Peyer's patch (tissue), 4 donors: ENCODE results near the gene MED12.

Experiments used
- POLR2A ChIP-seq, 2 donors: fragments of 450-650 bp; IDR thresholded peaks; one replicate each; pipeline ENCODE4 v1.5.1; 2017; ENCODE audit warnings: antibody characterized with exemption in 2 of 2, mild to moderate bottlenecking in 2 of 2, moderate library complexity in 2 of 2
- TF ChIP-seq, protein P1 (sequence below), 6 experiments: fragments of 450-650 bp in 4 of 6; fragments of 200-600 bp in 2 of 6; sonication (generic) in 1 of 6; IDR thresholded peaks; one replicate each; pipeline ENCODE4 v1.5.1; 2017 to 2019; ENCODE audit warnings: antibody characterized with exemption in 6 of 6, mild to moderate bottlenecking in 3 of 6, moderate library complexity in 1 of 6

- TF ChIP-seq, protein P1, sequence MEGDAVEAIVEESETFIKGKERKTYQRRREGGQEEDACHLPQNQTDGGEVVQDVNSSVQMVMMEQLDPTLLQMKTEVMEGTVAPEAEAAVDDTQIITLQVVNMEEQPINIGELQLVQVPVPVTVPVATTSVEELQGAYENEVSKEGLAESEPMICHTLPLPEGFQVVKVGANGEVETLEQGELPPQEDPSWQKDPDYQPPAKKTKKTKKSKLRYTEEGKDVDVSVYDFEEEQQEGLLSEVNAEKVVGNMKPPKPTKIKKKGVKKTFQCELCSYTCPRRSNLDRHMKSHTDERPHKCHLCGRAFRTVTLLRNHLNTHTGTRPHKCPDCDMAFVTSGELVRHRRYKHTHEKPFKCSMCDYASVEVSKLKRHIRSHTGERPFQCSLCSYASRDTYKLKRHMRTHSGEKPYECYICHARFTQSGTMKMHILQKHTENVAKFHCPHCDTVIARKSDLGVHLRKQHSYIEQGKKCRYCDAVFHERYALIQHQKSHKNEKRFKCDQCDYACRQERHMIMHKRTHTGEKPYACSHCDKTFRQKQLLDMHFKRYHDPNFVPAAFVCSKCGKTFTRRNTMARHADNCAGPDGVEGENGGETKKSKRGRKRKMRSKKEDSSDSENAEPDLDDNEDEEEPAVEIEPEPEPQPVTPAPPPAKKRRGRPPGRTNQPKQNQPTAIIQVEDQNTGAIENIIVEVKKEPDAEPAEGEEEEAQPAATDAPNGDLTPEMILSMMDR (IDR thresholded peaks at IDR 0.05) = no peak
- no peak for TF ChIP-seq POLR2A (IDR thresholded peaks at IDR 0.05)
These were observed 64.5 kb downstream of the MED12 start for GRCh38 chrX:71182871-71183270.
